GM18511 (cell line): ENCODE data around the gene NDUFA9.

Experiments used
- ATAC-seq: cut with Tn5 transposase; IDR thresholded peaks from one replicate; pipeline ENCODE4 v1.9.1; 2021; ENCODE audit warnings: mild to moderate bottlenecking, moderate library complexity; ENCODE audit not compliant: unreplicated experiment

The NDUFA9 gene

GRCh38 chr12:4648501-4649357 lies at the start of gene NDUFA9, which contains the start of gene AKAP3:
NDUFA9 (plus strand) TSS chr12:4649114; CDS start chr12:4649127, 13 bp downstream.
AKAP3 (minus strand) TSS chr12:4649051; CDS start chr12:4638196, 10,855 bp downstream.
- peak; percentile 93 for ATAC-seq

GRCh38 chr12:4603421-4603820 lies 45.5 kb upstream of the NDUFA9 start:
- ATAC-seq = no peak

DNA sequence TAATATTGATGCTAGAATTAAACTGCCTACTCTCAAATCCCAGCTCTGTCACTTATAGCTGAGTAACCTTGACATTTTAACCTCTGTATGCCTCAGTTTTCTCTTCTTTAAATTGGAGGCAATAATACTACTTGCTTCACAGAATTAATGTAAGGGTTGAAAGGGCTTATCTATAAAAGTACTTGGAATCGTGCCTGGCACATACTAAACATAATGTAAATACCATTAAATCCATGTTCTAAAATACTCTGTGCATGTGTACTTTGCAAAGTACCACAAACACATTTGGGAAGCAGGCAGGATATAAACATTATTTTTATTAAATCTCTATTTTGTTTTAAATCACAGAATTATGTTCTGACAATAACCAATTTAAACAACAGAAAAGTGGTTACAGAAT lies 45.0 kb upstream of the NDUFA9 start:
- ATAC-seq = no peak

GRCh38 chr12:4604684-4605193 lies 44.2 kb upstream of the NDUFA9 start:
- peak; percentile 96 for ATAC-seq

GRCh38 chr12:4607056-4607455 lies 41.9 kb upstream of the NDUFA9 start:
- no peak for ATAC-seq

- ATAC-seq = no peak
These were observed 39.8 kb upstream of the NDUFA9 start for GRCh38 chr12:4609071-4609470.

DNA sequence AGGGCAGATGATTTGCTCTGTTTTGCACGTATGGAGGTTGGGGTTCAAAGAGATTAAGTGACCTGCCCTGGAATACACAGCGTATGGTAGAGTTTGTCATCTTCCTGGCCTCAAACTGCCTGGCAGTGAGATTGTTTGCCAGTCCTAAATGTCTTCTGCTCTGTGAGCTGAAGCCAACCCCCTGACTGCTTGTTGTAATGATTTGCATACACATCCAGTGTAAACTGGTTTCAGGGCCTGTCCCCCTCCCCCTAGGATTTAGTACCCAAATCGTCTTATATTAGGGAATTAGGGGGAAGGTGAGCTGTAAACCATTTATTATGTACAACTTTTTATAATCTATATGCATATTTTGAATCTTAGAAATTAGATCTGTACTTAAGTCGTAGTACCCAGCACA lies 38.4 kb upstream of the NDUFA9 start:
- ATAC-seq = no peak

DNA sequence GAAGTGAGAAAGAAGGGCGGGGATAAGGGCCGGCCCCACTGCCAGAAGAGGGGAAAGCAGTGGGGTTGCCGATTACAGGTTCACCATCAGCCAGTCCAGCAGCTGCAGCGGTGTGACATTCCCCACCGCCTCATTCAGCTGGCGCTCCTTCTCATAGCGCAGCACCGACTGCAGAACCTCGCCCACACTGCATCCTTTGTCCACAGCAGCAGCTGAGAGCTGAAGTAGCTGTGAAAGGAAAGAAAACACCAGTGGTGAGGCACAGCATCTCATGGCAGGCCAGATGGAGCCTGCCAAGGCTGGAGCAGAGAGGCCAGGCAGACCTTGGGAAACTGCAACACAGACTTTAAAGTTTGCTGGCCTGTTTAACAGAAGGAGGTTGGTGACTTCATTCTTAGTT lies 33.2 kb upstream of the NDUFA9 start:
- no peak for ATAC-seq

DNA sequence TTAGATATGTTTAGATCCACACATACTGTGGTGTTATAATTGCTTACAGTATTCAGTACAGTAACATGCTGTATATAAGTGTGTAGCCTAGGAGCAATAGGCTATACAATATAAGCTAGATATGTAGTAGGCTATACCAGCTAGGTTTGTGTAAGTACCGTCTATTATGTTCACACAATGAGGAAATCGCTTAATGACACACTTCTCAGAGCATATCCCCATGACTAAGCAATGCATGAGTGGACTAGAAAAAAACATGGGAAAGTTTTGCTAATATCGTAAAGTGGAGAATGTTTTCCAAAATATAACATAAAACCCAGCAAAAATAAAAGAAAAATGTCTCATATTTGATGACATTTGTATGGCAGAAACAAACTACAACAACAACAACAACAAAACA lies 27.4 kb upstream of the NDUFA9 start:
- no peak for ATAC-seq

DNA sequence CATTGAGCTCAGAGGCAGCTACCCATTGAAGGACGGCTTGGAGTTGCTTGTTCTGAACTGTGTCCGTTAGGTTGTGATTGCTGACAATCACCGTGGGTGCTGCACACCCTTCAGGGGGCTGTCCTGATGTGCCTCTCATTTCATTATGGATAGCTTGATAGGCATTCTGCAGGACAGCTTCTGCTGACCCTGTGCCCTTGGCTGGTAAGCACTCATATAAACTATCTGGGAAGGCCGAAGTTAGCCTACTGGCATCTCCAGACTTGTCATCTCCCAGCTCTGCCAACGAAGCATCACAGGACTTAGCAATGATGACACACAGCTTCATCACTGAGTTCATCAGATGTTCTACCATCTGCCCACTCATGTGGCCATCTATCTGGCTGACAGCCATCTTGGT lies 22.4 kb upstream of the NDUFA9 start:
- ATAC-seq = no peak

- no peak for ATAC-seq
These were observed 20.5 kb upstream of the NDUFA9 start for GRCh38 chr12:4628406-4628805.

DNA sequence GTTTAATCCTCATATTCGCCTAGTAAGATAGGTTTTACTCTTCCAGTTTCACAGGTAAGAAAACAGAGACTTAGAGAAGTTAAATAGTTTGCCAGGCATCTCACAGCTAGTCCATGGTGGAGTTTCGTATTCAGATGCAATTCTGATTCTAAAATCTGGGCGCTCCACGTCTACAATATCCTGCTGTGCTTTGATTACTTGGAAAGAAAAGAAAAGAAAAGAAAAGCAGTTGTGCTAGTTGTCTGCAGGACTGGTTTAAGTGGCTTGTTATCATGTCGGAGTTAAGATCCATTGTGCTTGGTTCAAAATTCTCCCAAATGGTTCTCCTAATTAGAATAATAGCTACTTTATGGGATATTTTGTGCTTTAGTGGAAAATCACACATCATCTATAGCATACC lies 18.7 kb upstream of the NDUFA9 start:
- ATAC-seq = no peak

- ATAC-seq = no peak
These were observed 5.2 kb upstream of the NDUFA9 start for GRCh38 chr12:4643747-4644146.

- no peak for ATAC-seq
These were observed 3.9 kb upstream of the NDUFA9 start for GRCh38 chr12:4645023-4645422.

DNA sequence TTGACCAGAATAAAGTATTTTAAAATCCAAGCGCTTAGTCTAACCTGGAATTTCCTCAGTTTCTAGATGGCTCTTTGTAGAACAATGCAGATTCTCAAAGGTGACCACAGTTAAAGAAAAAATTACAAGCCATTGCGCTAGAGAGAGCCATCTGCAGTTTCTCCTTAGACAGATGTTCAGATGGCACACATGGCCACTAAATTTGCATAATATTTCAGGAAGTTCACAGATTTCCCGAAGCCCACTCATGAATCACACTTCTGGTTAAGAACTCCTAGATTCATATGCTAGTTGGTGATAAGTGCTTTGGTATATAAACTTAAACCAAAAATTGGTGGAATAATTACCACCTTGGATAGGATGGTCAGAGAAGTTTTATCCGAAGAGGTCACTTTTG lies 812 bp upstream of the NDUFA9 start:
- no peak for ATAC-seq

DNA sequence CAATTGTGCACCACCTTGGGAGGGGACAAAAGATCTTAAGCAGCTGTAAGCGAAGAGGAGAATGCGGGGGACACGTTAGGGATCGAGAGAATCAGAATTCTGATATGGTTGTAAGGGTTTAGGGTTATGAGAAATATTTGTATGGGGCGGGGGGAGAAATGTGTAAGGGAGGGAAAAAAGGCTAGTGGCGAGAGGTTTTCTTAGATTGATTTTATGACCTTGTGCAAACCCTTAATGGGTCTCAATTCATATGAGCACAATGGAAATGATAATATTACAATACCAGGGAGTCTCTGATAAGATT lies 396 bp downstream of the NDUFA9 start:
- ATAC-seq = no peak

DNA sequence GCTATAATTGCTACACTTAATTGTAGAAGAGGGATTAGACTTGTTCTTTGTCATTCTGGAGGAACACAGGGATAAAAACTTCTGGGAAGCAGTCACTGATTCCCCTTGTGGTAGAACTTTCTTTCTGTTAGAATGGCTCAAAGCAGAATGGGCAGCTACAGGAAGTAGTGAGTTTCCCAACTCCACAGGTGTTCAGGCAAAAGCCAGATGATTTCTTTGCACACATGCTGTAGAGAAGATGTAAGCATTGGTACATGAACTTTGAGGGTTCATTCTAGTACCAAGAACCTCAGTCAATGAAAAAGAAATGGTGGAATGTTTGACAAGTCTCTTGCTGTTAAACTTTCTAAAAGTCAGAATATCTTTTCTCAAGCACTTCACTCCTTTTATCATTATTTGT lies 4.3 kb downstream of the NDUFA9 start:
- no peak for ATAC-seq

- no peak for ATAC-seq
These were observed 4.8 kb downstream of the NDUFA9 start for GRCh38 chr12:4653691-4654090.

- ATAC-seq = no peak
These were observed 15.1 kb downstream of the NDUFA9 start for GRCh38 chr12:4663971-4664505.

GRCh38 chr12:4665236-4665635 lies 16.3 kb downstream of the NDUFA9 start:
- ATAC-seq = no peak

GRCh38 chr12:4679711-4680110 lies 30.8 kb downstream of the NDUFA9 start:
- ATAC-seq = no peak

DNA sequence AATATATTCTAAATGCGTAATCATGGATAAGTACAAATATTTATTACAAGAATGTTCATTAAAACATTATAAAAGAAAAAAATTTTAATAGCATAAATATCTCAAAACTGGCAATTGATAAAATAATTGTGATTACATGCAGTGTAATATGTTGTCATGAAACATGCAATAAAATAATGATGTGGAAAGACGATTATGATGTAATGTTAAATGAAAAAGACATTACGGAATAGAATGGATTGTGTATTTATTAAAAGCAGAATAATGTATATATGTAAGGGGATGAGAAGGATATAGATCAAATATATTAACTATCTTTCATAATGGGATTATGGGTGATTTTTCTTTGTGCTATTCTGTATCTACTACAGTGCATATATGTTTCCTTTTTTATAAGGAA lies 32.8 kb downstream of the NDUFA9 start:
- no peak for ATAC-seq

GRCh38 chr12:4685317-4685716 lies 36.4 kb downstream of the NDUFA9 start:
- no peak for ATAC-seq
